ENCODE results near the gene GPR176. TPM values are rescaled to one million over a fixed set of nuclear protein-coding genes. Genes with fewer than 3 reads are reported as not detected.

The GPR176 gene
- total RNA-seq: 30.2 TPM

GRCh38 chr15:39919748-39920509 is at the start of gene GPR176:
TSS of gene GPR176 (minus strand) at chr15:39920266. CDS start at chr15:39920026, 240 bp downstream.

GRCh38 chr15:39782441-39783138 is 137.5 kb downstream of the GPR176 start, which contains the start of gene FSIP1:
TSS of gene FSIP1 (minus strand) at chr15:39782841. CDS start at chr15:39776524, 6,317 bp downstream.

Small RNA genes within 50 kb of the gene (small RNA-seq; reads per million reads assigned to genes)
- gene RF00019: not detected

Other genes starting within 250 kb of the GPR176 start
- gene FSIP1, start 137.4 kb downstream of the GPR176 start, total RNA-seq: 22.6 TPM
- 35.3 TPM for gene EIF2AK4, start 13.8 kb upstream of the GPR176 start, total RNA-seq
- gene SRP14, start 118.9 kb upstream of the GPR176 start, total RNA-seq: 135 TPM
- 3.2 TPM for gene BMF, start 188.6 kb upstream of the GPR176 start, total RNA-seq
- 22.6 TPM for gene BUB1B, start 240.8 kb upstream of the GPR176 start, total RNA-seq

Measured in diencephalon (tissue), 1 donor.